Measurements from ENCODE around the gene PPP1R9B.

PPP1R9B gene

DNA sequence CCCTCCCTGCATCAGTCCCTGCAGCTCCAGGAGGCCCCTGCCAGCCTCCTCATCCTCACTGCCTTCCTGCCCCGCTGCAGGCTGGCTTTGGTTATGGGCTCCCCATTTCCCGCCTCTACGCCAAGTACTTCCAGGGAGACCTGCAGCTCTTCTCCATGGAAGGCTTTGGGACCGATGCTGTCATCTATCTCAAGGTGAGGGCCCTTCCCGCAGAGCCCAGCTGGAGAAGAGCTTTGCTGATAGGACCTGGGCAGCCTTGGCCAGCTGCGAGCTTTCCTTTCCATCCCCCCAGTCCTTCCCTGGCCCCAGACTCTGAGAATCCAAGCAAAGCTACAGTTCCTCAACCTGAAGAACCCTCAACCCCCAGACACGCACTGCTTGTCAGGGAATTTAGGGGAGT is 41.3 kb downstream of the PPP1R9B start:
- no peak for TF ChIP-seq ZC3H10 (CRISPR knock-in tag; IDR thresholded peaks at IDR 0.05)
- TF ChIP-seq ZNF70 (CRISPR knock-in tag; IDR thresholded peaks at IDR 0.05), result no peak
- no peak for TF ChIP-seq SNAI2 (CRISPR knock-in tag; IDR thresholded peaks at IDR 0.05)
- no peak for TF ChIP-seq ARNTL (CRISPR knock-in tag; IDR thresholded peaks at IDR 0.05; ENCODE audit: borderline replicate concordance, low read depth)
- TF ChIP-seq ZNF565 (CRISPR knock-in tag; conservative IDR thresholded peaks at IDR 0.05; ENCODE audit: low read depth), result no peak
- no peak for TF ChIP-seq ZNF8 (CRISPR knock-in tag; IDR thresholded peaks at IDR 0.05)
- TF ChIP-seq CSRNP3 (CRISPR knock-in tag; IDR thresholded peaks at IDR 0.05), result no peak
- no peak for TF ChIP-seq CSDC2 (CRISPR knock-in tag; IDR thresholded peaks at IDR 0.05)
- no peak for TF ChIP-seq BACH2 (CRISPR knock-in tag; IDR thresholded peaks at IDR 0.05; ENCODE audit: borderline replicate concordance)
- TF ChIP-seq ISL1 (CRISPR knock-in tag; IDR thresholded peaks at IDR 0.05), result no peak
- TF ChIP-seq CREB5 (CRISPR knock-in tag; IDR thresholded peaks at IDR 0.05; ENCODE audit: low read depth), result no peak
- TF ChIP-seq TSHZ2 (CRISPR knock-in tag; IDR thresholded peaks at IDR 0.05), result no peak
- no peak for ATAC-seq

- TF ChIP-seq CSRNP3 (CRISPR knock-in tag; IDR thresholded peaks at IDR 0.05) (no peak), BACH2 (CRISPR knock-in tag; IDR thresholded peaks at IDR 0.05; ENCODE audit: borderline replicate concordance) (no peak), SNAI2 (CRISPR knock-in tag; IDR thresholded peaks at IDR 0.05) (no peak), TCF4 (CRISPR knock-in tag; IDR thresholded peaks at IDR 0.05; ENCODE audit: borderline replicate concordance) (no peak), PATZ1 (CRISPR knock-in tag; IDR thresholded peaks at IDR 0.05; ENCODE audit: borderline replicate concordance) (no peak), TOX (CRISPR knock-in tag; IDR thresholded peaks at IDR 0.05; ENCODE audit: borderline replicate concordance) (no peak), PPARA (CRISPR knock-in tag; IDR thresholded peaks at IDR 0.05; ENCODE audit: borderline replicate concordance) (no peak), ZNF8 (CRISPR knock-in tag; IDR thresholded peaks at IDR 0.05) (no peak), ZFP30 (CRISPR knock-in tag; IDR thresholded peaks at IDR 0.05) (no peak), ISL1 (CRISPR knock-in tag; IDR thresholded peaks at IDR 0.05) (no peak), OSR1 (CRISPR knock-in tag; IDR thresholded peaks at IDR 0.05) (no peak), CREB5 (CRISPR knock-in tag; IDR thresholded peaks at IDR 0.05; ENCODE audit: low read depth) (no peak), ESRRG (CRISPR knock-in tag; IDR thresholded peaks at IDR 0.05) (no peak), ZNF565 (CRISPR knock-in tag; conservative IDR thresholded peaks at IDR 0.05; ENCODE audit: low read depth) (no peak), ZFP3 (CRISPR knock-in tag; IDR thresholded peaks at IDR 0.05) (no peak), ARNTL (CRISPR knock-in tag; IDR thresholded peaks at IDR 0.05; ENCODE audit: borderline replicate concordance, low read depth) (no peak), ZC3H10 (CRISPR knock-in tag; IDR thresholded peaks at IDR 0.05) (no peak), POU6F1 (CRISPR knock-in tag; IDR thresholded peaks at IDR 0.05; ENCODE audit: borderline replicate concordance, low read depth) (no peak), CSDC2 (CRISPR knock-in tag; IDR thresholded peaks at IDR 0.05) (no peak)
- ATAC-seq, result no peak
These were observed 41.9 kb downstream of the PPP1R9B start for GRCh38 chr17:50108556-50108955.

All from SK-N-SH treated with all-trans-retinoic acid at 6 μM for 48 hours (cell line).